Measurements from ENCODE around the gene RUNX1. TPM values are rescaled to one million over a fixed set of nuclear protein-coding genes. Genes with fewer than 3 reads are reported as not detected.

The RUNX1 gene
- total RNA-seq, 2 donors from 2014 or later = 23.0 to 25.8 TPM

DNA sequence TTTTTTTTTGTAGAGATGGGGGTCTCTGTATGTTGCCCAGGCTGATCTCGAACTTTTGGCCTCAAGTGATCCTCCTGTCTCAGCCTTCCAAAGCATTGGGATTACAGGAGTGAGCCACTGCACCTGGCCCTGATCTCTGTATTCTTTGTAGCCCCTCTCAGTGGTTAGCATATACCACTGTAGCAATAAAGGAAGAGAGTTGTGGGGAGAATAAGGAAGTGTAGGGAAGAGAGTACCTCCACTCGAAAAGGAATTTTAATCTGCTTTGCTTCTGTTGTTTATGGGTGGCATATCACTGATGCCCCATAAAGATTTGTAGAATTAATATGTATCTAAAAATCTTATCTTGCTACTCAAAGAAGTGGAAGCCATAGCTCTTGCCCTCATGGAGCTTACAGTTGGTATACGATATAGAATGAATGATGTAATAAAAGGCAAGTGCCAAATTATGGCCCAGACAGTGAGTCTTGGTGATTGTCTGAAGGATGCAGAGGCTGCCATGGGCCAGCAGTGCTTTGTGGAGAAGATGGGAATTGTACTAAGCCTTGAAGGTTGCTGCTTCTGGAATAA is 284.3 kb downstream of the RUNX1 start:
- intact Hi-C loops (cut with DNase I) = no loop called here
- no peak overlapping the region for H3K4me3 ChIP-seq
- no peak for TF ChIP-seq POLR2AphosphoS5 (IDR thresholded peaks at IDR 0.05)
- no peak for TF ChIP-seq POLR2A (IDR thresholded peaks at IDR 0.05)
- no peak overlapping the region for H3K27ac ChIP-seq
- 90% methylated on average over 3 of the region's 3 CpGs for WGBS
- DNase-seq (ENCODE audit: low spot score) = no peak
- no peaks in the 10 kb centered on the region for H3K4me1 ChIP-seq (replicated peaks)
- no peaks in the 10 kb centered on the region for H3K27me3 ChIP-seq (replicated peaks; ENCODE audit: insufficient read depth)
- H3K36me3 ChIP-seq = no peaks in the 10 kb centered on the region
- H3K9me3 ChIP-seq = no peaks in the 10 kb centered on the region

DNA sequence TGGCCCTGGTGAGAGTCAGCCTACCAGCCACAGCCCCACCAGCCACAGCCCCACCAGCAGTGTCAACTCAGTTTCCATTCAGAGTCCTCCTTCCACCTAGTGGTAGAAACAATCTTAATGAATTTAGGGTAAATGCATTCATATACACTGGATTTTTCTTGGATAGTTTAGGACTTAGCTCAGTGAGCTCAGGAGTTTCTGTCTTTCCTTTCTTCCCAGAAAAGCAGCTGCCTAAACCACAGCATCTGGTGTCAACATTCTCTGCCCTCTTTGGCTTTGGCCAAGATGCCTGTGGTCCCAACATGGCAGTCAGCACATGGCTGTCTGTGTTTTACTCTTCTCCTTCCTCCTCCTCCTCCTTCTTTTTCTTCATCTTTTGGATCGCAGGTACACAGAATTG is 286.3 kb downstream of the RUNX1 start:
- intact Hi-C loops (cut with DNase I) = no loop called here
- DNase-seq (ENCODE audit: low spot score) = no peak
- 100% methylated on average over 1 of the region's 1 CpG for WGBS
- H3K4me3 ChIP-seq = no peak overlapping the region
- H3K9me3 ChIP-seq = no peaks in the 10 kb centered on the region
- TF ChIP-seq POLR2A (IDR thresholded peaks at IDR 0.05) (no peak), POLR2AphosphoS5 (IDR thresholded peaks at IDR 0.05) (no peak)
- TF ChIP-seq, protein P1, sequence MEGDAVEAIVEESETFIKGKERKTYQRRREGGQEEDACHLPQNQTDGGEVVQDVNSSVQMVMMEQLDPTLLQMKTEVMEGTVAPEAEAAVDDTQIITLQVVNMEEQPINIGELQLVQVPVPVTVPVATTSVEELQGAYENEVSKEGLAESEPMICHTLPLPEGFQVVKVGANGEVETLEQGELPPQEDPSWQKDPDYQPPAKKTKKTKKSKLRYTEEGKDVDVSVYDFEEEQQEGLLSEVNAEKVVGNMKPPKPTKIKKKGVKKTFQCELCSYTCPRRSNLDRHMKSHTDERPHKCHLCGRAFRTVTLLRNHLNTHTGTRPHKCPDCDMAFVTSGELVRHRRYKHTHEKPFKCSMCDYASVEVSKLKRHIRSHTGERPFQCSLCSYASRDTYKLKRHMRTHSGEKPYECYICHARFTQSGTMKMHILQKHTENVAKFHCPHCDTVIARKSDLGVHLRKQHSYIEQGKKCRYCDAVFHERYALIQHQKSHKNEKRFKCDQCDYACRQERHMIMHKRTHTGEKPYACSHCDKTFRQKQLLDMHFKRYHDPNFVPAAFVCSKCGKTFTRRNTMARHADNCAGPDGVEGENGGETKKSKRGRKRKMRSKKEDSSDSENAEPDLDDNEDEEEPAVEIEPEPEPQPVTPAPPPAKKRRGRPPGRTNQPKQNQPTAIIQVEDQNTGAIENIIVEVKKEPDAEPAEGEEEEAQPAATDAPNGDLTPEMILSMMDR (IDR thresholded peaks at IDR 0.05) = no peak
- no peaks in the 10 kb centered on the region for H3K36me3 ChIP-seq
- H3K4me1 ChIP-seq (replicated peaks) = no peaks in the 10 kb centered on the region
- H3K27me3 ChIP-seq (replicated peaks; ENCODE audit: insufficient read depth) = no peaks in the 10 kb centered on the region
- no peak overlapping the region for H3K27ac ChIP-seq

DNA sequence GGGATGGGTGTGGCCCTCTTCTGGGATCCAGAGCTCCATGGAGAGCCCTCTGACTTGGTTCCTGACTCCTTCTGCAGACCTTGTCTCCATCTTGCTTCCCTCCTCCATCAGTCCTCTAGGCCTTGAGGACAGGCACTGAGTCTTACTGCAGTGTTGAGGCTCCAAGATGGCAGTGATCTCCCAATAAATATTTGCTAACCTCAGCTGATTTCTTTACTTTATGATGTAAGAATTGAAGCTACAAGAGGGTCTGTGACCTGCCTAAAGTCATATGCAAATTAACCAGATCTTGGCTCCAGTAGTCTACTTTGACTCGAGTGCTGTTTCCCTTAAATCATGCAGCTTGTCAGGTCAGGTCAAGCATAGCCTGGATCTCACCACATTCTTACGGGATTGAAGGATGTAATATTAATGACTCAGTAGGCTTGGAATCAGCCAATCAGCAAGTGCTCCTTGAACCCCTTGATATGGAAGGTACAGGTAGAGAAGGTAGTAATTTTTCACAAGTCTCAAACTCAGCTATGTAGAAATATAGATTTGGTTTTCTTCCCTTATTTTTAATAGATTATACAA is 287.3 kb downstream of the RUNX1 start:
- Histone ChIP-seq H3K27me3 (replicated peaks; ENCODE audit: insufficient read depth) (no peaks in the 10 kb centered on the region), H3K9me3 (no peaks in the 10 kb centered on the region), H3K36me3 (no peaks in the 10 kb centered on the region), H3K4me3 (no peak overlapping the region), H3K27ac (no peak overlapping the region), H3K4me1 (replicated peaks) (no peaks in the 10 kb centered on the region)
- TF ChIP-seq, protein P1 (IDR thresholded peaks at IDR 0.05) = no peak
- TF ChIP-seq POLR2AphosphoS5 (IDR thresholded peaks at IDR 0.05) = no peak
- no peak for DNase-seq (ENCODE audit: low spot score)
- WGBS = 80% methylated on average over 2 of the region's 2 CpGs
- intact Hi-C loops (cut with DNase I) = no loop called here

DNA sequence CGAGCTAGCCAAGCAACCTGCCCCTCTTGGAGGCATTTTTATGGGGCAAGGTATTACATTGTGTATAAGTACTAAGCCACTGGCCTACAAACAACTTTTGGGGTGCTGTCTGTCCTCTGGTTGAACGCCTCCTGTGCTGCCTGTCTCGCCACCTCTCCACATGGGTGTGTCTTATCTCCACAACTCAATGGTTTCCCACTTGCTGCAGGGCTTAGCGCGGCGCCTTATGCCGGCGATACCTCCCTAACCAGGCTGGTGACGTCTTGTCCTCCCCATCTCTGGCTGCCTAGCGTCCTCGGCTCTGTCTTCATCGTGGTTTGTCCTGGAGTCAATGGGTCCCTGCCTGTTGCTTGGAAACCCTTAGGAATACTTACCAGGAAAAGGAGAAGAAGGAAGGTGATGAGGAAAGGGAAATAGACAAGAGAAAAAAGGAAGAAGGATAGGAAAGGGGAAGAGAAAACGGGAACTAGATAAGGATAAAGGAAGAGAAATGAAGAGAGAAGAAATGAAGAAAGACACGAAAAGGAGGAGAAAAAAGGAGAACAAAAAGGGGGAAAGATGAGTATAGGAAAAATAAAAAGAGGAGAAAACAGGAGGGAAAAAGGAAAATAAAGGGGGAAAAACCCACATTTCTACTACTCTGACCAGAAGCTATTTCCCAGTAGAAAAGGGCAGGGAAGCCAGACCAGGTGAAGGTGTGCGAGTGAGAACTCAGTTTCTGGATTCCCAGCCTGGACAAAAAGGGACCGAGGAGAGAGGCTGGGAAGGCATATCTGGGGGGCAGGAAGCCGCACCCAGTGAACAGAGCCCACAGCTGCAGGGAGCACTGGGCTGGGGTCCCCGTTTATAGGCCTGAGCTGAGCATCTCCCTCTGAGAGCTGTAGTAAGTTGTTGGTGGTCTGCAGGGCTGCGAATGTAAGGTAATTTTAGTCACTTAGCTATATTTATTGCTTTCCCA is 294.1 kb downstream of the RUNX1 start:
- Histone ChIP-seq H3K36me3 (no peaks in the 10 kb centered on the region), H3K27me3 (replicated peaks; ENCODE audit: insufficient read depth) (no peaks in the 10 kb centered on the region), H3K27ac (no peak overlapping the region), H3K4me3 (no peak overlapping the region), H3K4me1 (replicated peaks) (no peaks in the 10 kb centered on the region), H3K9me3 (no peaks in the 10 kb centered on the region)
- no peak for TF ChIP-seq POLR2AphosphoS5 (IDR thresholded peaks at IDR 0.05)
- no peak for TF ChIP-seq POLR2A (IDR thresholded peaks at IDR 0.05)
- TF ChIP-seq, protein P1 (IDR thresholded peaks at IDR 0.05) = no peak
- DNase-seq (ENCODE audit: low spot score) = no peak
- WGBS = 86% methylated on average over 19 of the region's 19 CpGs
- intact Hi-C loops (cut with DNase I) = no loop called here

DNA sequence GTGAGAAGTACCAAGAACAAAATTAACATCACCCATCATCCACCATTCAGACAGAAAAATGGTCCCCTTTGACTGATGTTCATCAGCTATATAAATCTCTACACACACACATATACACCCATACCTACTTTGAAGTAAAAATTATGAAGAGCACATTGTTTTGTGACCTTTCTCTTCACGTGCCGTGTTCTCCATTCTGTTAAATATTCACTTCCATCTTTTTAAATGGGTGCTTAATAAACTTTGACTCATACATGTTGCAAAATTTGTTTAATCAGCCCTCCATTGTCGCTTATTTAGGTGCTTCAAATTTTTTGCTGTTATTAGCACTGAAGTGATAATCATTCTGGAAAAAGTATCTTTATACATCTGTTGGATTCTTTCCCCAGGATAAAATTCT is 300.2 kb downstream of the RUNX1 start:
- Histone ChIP-seq H3K9me3 (no peaks in the 10 kb centered on the region), H3K4me1 (replicated peaks) (peaks cover 4% of the 10 kb centered on the region), H3K27ac (no peak overlapping the region), H3K36me3 (no peaks in the 10 kb centered on the region), H3K4me3 (no peak overlapping the region), H3K27me3 (replicated peaks; ENCODE audit: insufficient read depth) (no peaks in the 10 kb centered on the region)
- 73% methylated on average over 3 of the region's 3 CpGs for WGBS
- DNase-seq (ENCODE audit: low spot score) = no peak
- intact Hi-C loops (cut with DNase I) = loop anchor here (5.0 kb wide), 3 partner anchors 138 to 1278 kb away; no protein-coding TSS in a partner anchor
- TF ChIP-seq POLR2A (IDR thresholded peaks at IDR 0.05) (no peak), POLR2AphosphoS5 (IDR thresholded peaks at IDR 0.05) (no peak)
- TF ChIP-seq, protein P1 (IDR thresholded peaks at IDR 0.05) = no peak
